Loucy (cell line): ENCODE data around the gene ZMYND15.

Experiments
- H2AFZ ChIP-seq: fragments of 200-600 bp; sonication (generic); 2 replicates; pipeline ENCODE4 v1.6.0; 2016; ENCODE audit warnings: antibody characterized with exemption, mild to moderate bottlenecking, low read length, moderate library complexity
- H3F3A ChIP-seq: fragments of 200-600 bp; 2 replicates; pipeline ENCODE4 v1.6.0; 2016; ENCODE audit warnings: antibody characterized with exemption, low read depth, mild to moderate bottlenecking
- H3K27me3 ChIP-seq: fragments of 200-600 bp; sonication (generic); 2 replicates; pipeline ENCODE4 v1.6.1; 2014; ENCODE audit warnings: low read length, mild to moderate bottlenecking; ENCODE audit not compliant: insufficient read depth, poor library complexity, severe bottlenecking
- H3K36me3 ChIP-seq: fragments of 200-600 bp; sonication (generic); 2 replicates; pipeline ENCODE4 v1.6.1; 2016; ENCODE audit warnings: low read length; ENCODE audit not compliant: insufficient read depth
- H3K4me1 ChIP-seq: fragments of 200-600 bp; sonication (generic); 2 replicates; pipeline ENCODE4 v1.5.1; 2014; ENCODE audit warnings: low read length, mild to moderate bottlenecking; ENCODE audit not compliant: insufficient read depth, poor library complexity, severe bottlenecking
- H3K4me2 ChIP-seq: fragments of 200-600 bp; sonication (generic); 2 replicates; pipeline ENCODE4 v1.6.0; 2014; ENCODE audit warnings: antibody characterized with exemption, low read length, low read depth, mild to moderate bottlenecking; ENCODE audit not compliant: poor library complexity, severe bottlenecking
- H3K4me3 ChIP-seq: fragments of 200-600 bp; sonication (generic); 2 replicates; pipeline ENCODE4 v1.5.1; 2014; ENCODE audit warnings: low read length, mild to moderate bottlenecking, mixed read lengths; ENCODE audit not compliant: poor library complexity, severe bottlenecking
- H3K79me2 ChIP-seq: fragments of 200-600 bp; sonication (generic); 2 replicates; pipeline ENCODE4 v1.6.1; 2014; ENCODE audit warnings: low read length; ENCODE audit not compliant: insufficient read depth
- H3K9ac ChIP-seq: fragments of 200-600 bp; sonication (generic); 2 replicates; pipeline ENCODE4 v1.6.0; 2014; ENCODE audit warnings: mild to moderate bottlenecking, low read depth, low read length, moderate library complexity; ENCODE audit not compliant: poor library complexity, severe bottlenecking
- H3K9me2 ChIP-seq: fragments of 200-600 bp; sonication (generic); replicated peaks from 2 replicates; pipeline ENCODE4 v1.6.1; 2016; ENCODE audit warnings: low read depth, low read length, mixed read lengths
- H3K9me3 ChIP-seq: fragments of 200-600 bp; sonication (generic); 2 replicates; pipeline ENCODE4 v1.6.1; 2014; ENCODE audit warnings: mild to moderate bottlenecking, antibody characterized with exemption, low read length, low read depth; ENCODE audit not compliant: insufficient read depth
- H4K20me1 ChIP-seq: fragments of 200-600 bp; sonication (generic); 2 replicates; pipeline ENCODE4 v1.6.0; 2014; ENCODE audit warnings: antibody characterized with exemption, low read length, mild to moderate bottlenecking; ENCODE audit not compliant: insufficient read depth, poor library complexity, severe bottlenecking
- EZH2phosphoT487 ChIP-seq: fragments of 200-600 bp; IDR thresholded peaks from 2 replicates; pipeline ENCODE4 v1.6.1; 2018; ENCODE audit warnings: antibody characterized with exemption, mild to moderate bottlenecking, moderate library complexity, borderline replicate concordance
- TF ChIP-seq, protein P1 (sequence below): fragments of 200-600 bp; sonication (generic); conservative IDR thresholded peaks from 2 replicates; pipeline ENCODE4 v1.5.1; 2014; ENCODE audit warnings: mild to moderate bottlenecking, antibody characterized with exemption, low read length

ZMYND15 gene

DNA sequence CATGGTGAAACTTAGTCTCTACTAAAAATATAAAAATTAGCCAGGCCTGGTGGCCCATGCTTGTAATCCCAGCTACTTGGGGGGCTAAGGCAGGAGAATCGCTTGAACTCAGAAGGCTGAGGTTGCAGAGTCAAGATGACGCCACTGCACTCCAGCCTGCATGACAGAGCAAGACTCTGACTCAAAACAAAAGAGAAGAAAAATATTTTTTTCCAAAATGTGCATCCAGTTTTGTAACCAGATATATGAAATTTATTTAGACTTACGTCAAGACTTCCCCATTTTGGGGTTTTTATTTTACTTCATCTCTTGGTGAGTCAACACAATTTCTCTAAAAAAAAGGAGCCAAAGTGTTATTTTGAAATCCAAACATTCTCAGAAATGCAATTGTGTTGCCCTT is 26.6 kb downstream of the ZMYND15 start:
- Histone ChIP-seq H3K79me2 (no peaks in the 10 kb centered on the region), H3K9ac (no peak overlapping the region), H3K9me3 (no peaks in the 10 kb centered on the region), H3K4me1 (no peaks in the 10 kb centered on the region), H2AFZ (no peak overlapping the region), H3K4me3 (no peak overlapping the region), H4K20me1 (no peaks in the 10 kb centered on the region), H3K4me2 (no peak overlapping the region), H3K9me2 (no peaks in the 10 kb centered on the region), H3K36me3 (no peaks in the 10 kb centered on the region), H3K27me3 (no peaks in the 10 kb centered on the region), H3F3A (no peaks in the 10 kb centered on the region)
- TF ChIP-seq, protein P1, sequence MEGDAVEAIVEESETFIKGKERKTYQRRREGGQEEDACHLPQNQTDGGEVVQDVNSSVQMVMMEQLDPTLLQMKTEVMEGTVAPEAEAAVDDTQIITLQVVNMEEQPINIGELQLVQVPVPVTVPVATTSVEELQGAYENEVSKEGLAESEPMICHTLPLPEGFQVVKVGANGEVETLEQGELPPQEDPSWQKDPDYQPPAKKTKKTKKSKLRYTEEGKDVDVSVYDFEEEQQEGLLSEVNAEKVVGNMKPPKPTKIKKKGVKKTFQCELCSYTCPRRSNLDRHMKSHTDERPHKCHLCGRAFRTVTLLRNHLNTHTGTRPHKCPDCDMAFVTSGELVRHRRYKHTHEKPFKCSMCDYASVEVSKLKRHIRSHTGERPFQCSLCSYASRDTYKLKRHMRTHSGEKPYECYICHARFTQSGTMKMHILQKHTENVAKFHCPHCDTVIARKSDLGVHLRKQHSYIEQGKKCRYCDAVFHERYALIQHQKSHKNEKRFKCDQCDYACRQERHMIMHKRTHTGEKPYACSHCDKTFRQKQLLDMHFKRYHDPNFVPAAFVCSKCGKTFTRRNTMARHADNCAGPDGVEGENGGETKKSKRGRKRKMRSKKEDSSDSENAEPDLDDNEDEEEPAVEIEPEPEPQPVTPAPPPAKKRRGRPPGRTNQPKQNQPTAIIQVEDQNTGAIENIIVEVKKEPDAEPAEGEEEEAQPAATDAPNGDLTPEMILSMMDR = no peak
- no peak for TF ChIP-seq EZH2phosphoT487

DNA sequence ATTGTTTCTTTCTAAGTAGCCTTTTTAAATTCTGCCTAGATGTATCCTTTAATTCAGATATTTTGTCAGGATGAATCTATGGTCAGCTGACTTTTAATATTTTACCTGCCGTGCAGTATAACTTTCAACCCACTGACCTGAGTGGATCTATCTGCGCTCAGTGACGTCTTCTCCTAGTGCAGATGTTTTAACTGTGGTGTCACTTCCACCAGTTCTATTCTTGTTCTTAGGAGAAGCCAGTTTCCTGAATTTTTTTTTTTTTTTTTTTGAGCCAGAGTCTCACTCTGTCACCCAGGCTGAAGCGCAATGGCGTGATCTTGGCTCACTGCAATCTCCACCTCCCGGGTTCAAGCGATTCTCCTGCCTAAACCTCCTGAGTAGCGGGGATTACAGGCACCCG is 27.1 kb downstream of the ZMYND15 start:
- no peaks in the 10 kb centered on the region for H3K4me1 ChIP-seq
- TF ChIP-seq, protein P1 = no peak
- TF ChIP-seq EZH2phosphoT487 = no peak
- no peaks in the 10 kb centered on the region for H3K79me2 ChIP-seq
- H3F3A ChIP-seq = no peaks in the 10 kb centered on the region
- no peak overlapping the region for H2AFZ ChIP-seq
- no peak overlapping the region for H3K9ac ChIP-seq
- no peaks in the 10 kb centered on the region for H3K27me3 ChIP-seq
- H3K9me3 ChIP-seq = no peaks in the 10 kb centered on the region
- H3K4me3 ChIP-seq = no peak overlapping the region
- H3K4me2 ChIP-seq = no peak overlapping the region
- H4K20me1 ChIP-seq = no peaks in the 10 kb centered on the region
- no peaks in the 10 kb centered on the region for H3K9me2 ChIP-seq
- no peaks in the 10 kb centered on the region for H3K36me3 ChIP-seq

DNA sequence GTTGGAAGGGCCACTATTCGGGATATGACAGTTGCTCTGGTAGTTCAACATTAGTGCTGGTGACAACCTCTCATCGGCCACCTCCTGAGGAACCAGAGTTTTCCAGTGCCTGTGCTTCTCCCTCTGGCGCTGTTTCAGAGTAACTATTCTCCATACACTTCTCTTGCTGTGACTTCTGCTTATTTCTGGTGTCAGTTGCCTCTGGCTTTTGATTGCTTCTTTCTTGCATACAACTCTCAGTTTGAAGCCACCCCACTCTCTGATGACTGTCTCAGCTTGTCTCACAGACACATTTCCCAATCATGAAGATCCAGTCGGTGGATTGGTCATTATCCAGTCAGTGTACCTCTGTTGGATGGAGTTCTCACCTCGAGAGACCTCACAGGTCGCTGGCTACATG is 28.7 kb downstream of the ZMYND15 start:
- H3K9me2 ChIP-seq = no peaks in the 10 kb centered on the region
- no peaks in the 10 kb centered on the region for H3K79me2 ChIP-seq
- H2AFZ ChIP-seq = no peak overlapping the region
- TF ChIP-seq, protein P1 = no peak
- no peak for TF ChIP-seq EZH2phosphoT487
- no peaks in the 10 kb centered on the region for H3F3A ChIP-seq
- H3K4me2 ChIP-seq = no peak overlapping the region
- H3K4me1 ChIP-seq = no peaks in the 10 kb centered on the region
- H4K20me1 ChIP-seq = no peaks in the 10 kb centered on the region
- no peak overlapping the region for H3K9ac ChIP-seq
- H3K36me3 ChIP-seq = no peaks in the 10 kb centered on the region
- no peak overlapping the region for H3K4me3 ChIP-seq
- H3K27me3 ChIP-seq = no peaks in the 10 kb centered on the region
- no peaks in the 10 kb centered on the region for H3K9me3 ChIP-seq
